GM21367 (cell line): ENCODE results near the gene MCU.

Experiments used
- ATAC-seq: cut with Tn5 transposase; IDR thresholded peaks from one replicate; pipeline ENCODE4 v1.9.1; 2021; ENCODE audit not compliant: unreplicated experiment

MCU gene

GRCh38 chr10:72831696-72832409, 139.9 kb downstream of the MCU start:
- no peak for ATAC-seq

- no peak for ATAC-seq
Observed at GRCh38 chr10:72832701-72833100, 140.8 kb downstream of the MCU start.

GRCh38 chr10:72834183-72834825, 142.4 kb downstream of the MCU start:
- no peak for ATAC-seq

- ATAC-seq = no peak
Observed at GRCh38 chr10:72840319-72840718, 148.4 kb downstream of the MCU start.

- ATAC-seq = no peak
Observed at GRCh38 chr10:72841487-72841886, 149.5 kb downstream of the MCU start.

- no peak for ATAC-seq
Observed at GRCh38 chr10:72842164-72842563, 150.2 kb downstream of the MCU start.

- ATAC-seq = no peak
Observed at GRCh38 chr10:72846238-72846637, 154.3 kb downstream of the MCU start.

- ATAC-seq = no peak
Observed at GRCh38 chr10:72847681-72848080, 155.7 kb downstream of the MCU start.

GRCh38 chr10:72850861-72851260, 158.9 kb downstream of the MCU start:
- no peak for ATAC-seq

- no peak for ATAC-seq
Observed at GRCh38 chr10:72851509-72851908, 159.6 kb downstream of the MCU start.

- ATAC-seq = no peak
Observed at GRCh38 chr10:72852508-72852907, 160.6 kb downstream of the MCU start.

GRCh38 chr10:72855129-72855528, 163.2 kb downstream of the MCU start:
- ATAC-seq = no peak

GRCh38 chr10:72855790-72856189, 163.8 kb downstream of the MCU start:
- no peak for ATAC-seq

- no peak for ATAC-seq
Observed at GRCh38 chr10:72858067-72858466, 166.1 kb downstream of the MCU start.

- ATAC-seq = no peak
Observed at GRCh38 chr10:72862957-72863356, 171.0 kb downstream of the MCU start.

- no peak for ATAC-seq
Observed at GRCh38 chr10:72875250-72876055, 183.5 kb downstream of the MCU start.

- no peak for ATAC-seq
Observed at GRCh38 chr10:72879245-72879644, 187.3 kb downstream of the MCU start.

- ATAC-seq = no peak
Observed at GRCh38 chr10:72881291-72881690, 189.3 kb downstream of the MCU start.

- no peak for ATAC-seq
Observed at GRCh38 chr10:72883861-72884260, 191.9 kb downstream of the MCU start.

GRCh38 chr10:72885953-72886352, 194.0 kb downstream of the MCU start:
- ATAC-seq = no peak

- no peak for ATAC-seq
Observed at GRCh38 chr10:72886621-72887020, 194.7 kb downstream of the MCU start.

- no peak for ATAC-seq
Observed at GRCh38 chr10:72887043-72887442, 195.1 kb downstream of the MCU start.
